Activated T-cell treated with anti-CD3 and anti-CD28 coated beads for 48 hours (primary cell): ENCODE measurements around the gene USP20.
A peak's percentile ranks its signal among the peaks of the same experiment; 100 is the strongest.

Source experiments
- DNase-seq: peaks from one replicate; pipeline ENCODE4 v3.0.0-alpha.2; 2020; ENCODE audit warnings: low read depth

The USP20 gene

DNA sequence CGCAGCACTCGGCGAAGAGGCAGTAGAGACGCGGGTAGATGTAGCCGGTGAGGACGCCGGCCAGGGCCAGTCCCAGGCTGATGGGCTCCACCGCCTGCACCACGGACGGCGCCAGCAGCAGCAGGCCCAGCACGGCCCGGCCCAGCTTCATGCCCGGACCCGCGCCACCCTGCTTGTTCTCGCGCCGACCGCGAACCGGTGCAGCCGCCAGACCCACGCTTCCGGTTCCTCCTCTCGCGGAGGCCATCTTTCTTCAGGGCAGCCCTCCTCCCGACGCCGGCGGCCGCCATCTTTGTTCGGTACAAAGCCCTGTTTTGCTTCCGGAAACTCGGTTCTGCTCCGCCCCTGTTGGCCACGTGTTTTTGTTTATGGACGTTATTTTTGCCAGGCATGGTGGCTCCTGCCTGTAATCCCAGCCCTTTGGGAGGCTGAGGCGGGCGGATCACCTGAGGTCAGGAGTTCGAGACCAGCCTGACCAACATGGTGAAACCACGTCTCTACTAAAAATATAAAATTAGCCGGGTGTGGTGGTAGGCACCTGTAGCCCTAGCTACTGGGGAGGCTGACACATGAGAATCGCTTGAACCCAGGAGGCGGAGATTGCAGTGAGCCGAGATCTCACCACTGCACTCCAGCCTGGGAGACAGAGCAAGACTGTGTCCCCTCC is 11.2 kb upstream of the USP20 start, which contains the start of gene TOR1A:
Gene TOR1A (minus strand): TSS at position 202 of the 667 bp plus-strand sequence. CDS start 51 bp downstream, at position 151.
- DNase-seq: peak; percentile 90

DNA sequence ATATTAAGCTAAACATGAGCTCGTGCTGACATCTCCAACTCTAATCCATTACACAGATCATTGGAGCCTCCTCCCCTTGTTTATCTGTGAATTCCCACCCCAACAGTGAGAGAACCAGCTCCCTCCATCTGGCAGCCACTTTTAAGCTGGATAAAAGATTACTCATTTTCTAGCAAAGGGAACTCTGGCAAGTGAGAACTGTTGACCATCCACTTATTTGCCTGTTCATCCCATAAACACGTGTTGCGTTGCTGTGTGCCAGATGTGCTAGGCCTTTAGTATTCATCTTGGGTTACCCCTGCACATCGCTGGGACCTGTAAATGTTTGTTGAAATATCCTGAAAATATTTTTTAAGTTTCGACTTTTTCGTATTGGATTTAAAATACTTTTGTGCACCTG is 8.9 kb upstream of the USP20 start:
- DNase-seq: no peak

DNA sequence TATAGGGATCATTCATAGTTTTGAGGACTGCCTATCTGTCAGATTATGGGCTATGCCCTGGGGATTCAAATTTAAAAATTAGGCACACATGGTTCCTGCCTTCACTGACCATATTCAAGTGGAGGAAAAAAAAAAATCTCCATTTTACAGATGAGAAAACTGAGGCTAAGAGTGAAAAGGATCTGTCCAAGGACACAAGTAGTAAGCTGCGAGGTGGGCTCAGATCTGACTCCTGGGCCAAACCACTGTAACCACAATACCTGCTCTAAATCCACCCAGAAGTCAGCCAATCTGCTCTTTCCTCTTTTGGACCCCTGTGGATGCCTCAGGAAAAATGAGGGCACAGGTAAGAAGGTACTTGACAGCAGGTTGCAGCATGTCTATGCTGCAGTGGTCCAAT is 8.5 kb upstream of the USP20 start:
- DNase-seq: no peak

DNA sequence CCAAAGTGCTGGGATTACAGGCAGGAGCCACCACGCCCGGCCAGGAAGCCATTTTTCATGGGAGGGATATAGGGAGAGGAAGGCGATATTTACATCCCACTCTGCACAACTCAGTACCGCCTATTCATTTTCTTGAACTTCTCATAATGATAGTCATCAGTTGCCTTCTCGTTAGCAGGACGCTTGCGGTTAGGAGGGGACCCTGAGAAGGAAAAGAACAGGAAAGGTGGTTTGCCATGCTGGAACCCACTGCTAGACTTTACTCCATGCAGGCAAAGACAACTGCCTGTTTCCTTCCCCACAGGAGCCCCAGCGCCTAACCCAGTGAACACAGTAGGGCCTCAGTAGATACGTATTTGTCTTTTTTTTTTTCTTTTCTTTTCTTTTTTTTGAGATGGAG is 7.2 kb upstream of the USP20 start:
- no peak for DNase-seq

DNA sequence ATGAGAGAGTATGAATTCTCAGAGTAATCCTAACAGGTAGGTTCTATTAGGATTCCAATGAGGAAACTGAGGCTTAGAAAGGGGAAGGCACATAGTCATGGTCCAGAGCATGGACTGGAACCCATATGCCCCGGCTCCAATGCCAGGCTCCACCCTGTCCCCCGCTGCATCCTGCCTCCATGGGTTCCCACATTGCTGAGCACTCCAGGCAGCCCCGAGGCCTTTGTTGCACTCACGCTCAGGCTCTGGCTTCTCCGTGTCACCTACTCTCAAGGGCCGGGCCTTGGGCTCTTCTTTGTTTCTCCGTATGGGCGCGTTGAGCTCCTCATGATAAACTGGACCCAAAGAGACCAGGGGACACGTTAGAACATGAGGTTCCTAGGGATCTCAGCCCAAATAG is 6.3 kb upstream of the USP20 start:
- no peak for DNase-seq

DNA sequence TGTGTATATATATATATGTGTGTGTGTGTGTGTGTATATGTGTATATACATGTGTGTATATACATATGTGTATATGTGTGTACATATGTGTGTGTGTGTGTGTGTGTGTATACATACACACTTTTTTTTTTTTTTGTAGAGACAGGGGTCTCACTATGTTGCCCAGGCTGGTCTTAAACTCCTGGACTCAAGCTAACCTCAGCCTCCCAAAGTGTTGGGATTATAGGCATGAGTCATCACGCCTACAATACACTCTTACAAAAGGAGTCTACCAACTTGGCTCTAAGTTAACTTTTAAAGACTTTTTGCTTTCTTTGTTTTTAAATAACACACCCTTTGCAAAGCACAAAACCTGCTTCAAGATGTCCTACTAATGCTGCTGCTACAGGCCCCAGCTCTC is 2.3 kb upstream of the USP20 start:
- no peak for DNase-seq

DNA sequence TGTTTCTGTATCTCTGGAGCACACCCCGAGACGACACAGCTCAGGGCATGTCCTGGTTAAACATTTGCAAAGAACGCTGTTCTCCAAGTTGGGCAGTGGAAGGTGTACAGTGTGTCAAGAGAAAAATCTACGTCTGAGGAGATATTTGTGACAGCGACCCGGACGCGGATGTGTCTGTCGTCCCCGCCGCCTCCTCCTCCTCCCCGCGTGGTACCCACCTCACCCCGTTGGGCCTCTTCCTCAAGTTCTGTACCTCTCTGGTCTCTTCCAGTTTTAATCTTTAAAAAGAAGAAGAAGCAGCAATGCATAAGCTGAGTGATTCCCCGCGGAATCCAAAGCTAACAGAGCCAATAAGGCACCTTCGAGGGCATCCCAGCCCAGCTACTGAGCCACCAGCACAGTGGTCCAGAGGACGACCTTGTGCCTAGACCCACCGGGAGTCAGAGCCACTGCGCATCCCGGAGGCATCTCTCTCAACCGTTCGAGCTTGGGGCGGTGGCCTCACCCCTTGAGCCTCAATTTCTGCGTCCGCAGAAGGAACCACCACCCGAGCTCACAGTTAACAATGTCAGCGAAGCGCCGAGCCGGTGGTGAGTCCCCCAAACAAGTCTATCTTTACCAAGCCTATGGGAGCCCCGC is 650 bp upstream of the USP20 start:
- no peak for DNase-seq

DNA sequence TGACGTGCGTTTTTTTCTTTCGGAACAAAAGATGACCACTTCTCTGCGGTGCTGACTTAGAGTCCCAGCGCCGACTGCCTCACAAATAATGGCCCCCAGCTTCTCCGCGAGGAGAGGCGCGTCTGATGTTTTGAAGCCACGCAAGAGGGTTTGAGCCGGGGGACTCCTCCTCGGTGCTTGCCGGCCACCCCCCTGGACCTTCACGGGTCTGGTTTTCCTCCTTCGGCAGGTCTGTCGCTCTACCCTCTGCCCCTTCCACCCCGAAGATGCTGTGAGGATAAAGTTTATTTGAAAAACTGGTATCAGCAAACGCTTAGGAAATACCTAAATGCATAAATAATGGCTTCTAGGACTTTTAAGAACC is 584 bp downstream of the USP20 start:
- DNase-seq: no peak

DNA sequence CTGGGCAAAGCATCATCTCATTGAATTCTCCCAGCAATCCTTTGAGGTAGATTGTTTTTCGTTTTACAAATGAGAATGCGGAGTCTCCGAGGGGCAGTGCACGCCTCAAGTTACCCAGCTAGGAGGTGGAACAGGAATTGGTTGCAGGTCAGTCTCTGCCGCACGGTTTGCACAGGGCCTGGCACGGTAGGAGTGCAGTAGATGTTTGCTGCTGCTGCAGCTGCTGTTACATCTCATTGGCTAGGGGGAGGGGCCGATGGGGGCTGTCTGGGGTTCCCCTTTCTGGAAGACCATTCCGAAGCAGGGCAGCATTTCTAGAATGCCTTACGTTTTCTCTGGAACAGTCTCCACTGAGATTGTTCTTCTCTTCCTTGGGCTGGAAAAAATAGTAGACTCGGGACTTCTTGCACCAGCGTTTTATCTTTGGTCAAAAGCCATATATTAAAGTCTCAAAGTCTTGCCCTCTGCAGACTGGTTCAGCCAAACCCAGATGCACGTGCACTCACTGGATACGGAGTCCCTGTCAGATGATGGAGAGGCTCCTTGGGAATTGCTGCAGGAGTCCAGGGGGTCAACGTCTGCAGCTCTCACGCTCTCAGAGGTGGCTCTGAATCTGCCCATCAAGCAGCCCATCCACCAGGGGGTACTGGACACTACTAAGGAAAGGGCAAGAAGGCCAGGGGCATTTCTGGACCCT is 1.2 kb downstream of the USP20 start:
- no peak for DNase-seq

DNA sequence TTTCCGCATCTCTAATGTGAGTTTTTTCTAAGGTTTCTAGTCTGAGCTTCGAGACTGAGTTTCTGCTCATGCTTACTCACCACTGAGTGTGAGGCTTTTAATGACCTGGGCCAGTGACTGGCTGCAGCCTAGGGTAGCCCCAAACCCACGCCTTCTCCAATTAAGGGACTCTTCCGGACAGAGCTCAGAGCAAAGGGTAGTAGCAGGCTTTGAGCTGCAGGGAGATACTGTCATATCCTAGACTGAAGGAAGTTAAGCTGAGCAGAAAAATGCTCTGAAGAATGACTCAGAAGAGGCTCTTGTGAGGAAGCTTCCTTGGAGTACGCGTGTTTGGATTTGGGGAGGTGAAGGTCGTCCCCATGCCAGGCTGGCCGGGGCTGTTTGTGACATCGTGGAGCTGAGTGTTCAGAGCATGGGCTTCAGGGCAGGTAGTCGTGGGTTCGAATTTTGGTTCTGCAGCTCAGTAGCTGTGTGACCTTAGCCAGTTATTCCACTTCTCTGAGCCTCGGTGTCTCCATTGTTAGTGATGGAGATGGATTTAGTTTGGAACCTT is 3.5 kb downstream of the USP20 start:
- DNase-seq: peak; percentile 36

DNA sequence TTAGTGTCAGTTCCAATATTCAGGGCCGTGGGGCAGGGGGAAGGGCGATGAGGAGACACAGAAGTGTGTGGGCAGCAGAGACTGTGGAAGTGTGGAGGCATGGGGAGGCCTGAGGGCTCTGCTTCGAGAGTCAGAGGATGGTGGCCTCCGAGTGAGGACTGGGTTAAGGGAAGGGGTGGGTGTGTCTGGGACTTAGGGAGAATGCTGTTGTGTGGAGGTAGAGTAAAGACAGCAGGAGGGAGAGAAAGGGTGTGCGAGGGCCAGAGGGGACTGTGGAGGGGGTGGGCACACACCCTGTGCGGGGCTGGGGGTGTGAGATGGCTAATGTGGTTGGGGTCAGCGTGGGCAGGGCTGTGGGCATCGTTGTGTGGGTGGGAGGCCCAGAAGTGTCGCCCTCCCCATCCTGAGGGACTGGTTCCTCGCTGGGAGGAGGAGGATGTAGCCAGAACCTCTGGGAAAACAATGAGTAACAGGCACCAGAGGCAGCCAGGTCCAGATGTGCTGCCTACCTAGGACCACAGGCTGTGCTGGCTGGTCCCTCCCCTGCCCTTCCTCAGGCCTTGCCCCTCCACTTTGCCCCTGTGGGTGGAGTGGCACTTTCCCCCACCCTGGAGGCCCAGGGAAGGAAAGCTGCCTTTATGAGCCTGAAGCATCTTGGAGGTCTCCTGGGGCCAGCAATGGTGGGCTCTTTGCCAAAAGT is 4.2 kb downstream of the USP20 start:
- no peak for DNase-seq

DNA sequence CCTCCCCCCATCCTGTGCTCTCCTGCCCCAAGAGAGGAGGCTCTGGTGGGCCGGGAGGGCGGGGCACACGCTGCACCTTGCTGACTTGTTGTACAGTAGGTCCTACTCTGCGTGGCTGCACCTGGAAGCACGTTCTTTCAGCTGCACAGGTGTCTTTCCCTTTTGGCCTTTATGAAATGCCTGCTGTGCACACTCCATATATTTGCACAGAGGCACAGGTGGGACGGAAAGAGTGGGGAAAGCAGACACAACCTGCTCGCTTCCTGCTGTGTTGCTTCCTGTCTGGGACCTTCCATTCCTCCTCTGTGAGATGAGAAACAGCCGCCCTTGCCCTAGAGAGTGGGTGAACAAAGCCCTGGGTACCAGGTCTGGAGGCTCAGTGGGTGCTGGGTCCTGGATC is 4.8 kb downstream of the USP20 start:
- DNase-seq: no peak

DNA sequence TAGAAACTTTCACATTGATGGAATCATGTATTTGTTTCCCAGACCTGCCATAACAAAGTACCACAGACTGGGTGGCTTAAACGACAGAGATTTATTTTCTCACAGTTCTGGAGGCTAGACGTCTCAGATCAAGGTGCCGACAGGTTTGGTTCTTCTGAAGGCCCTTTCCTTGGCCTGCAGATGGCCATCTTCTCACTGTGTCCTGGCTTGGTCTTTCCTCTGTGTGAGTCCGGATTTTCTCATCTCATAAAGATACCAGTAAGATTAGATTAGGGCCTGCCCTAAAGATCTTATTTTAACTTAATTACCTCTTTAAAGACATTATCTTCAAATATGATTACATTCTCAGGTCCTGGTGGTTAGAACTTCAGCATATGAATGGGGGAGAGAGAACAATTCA is 5.8 kb downstream of the USP20 start:
- no peak for DNase-seq

DNA sequence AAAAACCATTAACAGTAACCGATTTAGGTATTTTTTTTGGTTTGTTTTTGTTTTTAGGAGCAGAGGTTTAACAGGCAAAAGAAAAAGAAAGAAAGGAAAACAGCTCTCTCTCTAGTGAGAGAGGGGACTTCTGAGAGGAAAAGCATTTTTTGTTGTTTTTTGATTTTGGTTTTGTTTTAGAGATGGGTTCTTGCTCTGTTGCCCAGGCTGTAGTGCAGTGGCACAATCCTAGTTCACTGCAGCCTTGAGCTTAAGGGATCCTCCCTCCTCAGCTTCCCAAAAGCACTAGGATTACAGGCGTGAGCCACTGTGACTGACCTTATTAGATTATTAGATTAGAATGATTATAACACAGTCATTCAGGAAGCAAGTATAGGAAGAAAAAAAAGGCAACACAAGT is 10.1 kb downstream of the USP20 start:
- no peak for DNase-seq

DNA sequence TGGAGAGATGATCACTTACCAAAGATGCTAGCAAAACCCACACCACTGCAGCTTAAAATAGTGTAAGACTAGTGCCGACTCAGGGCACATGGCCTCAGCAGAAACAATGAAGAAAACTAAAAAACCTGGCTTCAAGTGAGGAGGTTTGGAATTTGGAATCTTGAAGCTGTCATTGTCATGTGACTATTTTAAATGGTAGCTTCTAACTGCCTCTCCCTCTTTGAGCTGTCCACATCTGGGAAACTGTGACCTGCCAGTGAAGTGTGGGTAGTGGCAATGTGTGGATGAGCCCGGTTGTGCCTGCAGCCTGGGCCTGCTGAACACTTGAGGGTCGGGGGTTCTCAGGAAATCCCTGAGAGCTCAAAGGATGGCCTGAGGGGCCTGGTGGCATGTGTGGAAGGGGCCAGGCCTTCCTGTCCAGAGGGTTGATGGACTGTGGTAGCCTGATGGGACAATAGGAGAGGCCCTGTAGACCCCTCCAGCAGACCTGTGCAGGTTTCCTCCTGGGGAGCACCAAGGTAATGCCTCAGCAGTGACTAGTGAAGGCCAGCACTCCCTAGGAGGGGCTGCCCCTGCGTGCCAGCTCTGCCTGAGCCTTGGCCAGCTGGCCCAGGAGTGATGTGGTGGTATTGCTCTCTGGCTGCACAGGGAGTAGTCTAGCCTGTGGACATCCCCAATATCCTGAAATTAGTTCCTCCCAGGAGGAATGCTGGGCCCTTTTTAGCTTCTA is 13.6 kb downstream of the USP20 start:
- no peak for DNase-seq

DNA sequence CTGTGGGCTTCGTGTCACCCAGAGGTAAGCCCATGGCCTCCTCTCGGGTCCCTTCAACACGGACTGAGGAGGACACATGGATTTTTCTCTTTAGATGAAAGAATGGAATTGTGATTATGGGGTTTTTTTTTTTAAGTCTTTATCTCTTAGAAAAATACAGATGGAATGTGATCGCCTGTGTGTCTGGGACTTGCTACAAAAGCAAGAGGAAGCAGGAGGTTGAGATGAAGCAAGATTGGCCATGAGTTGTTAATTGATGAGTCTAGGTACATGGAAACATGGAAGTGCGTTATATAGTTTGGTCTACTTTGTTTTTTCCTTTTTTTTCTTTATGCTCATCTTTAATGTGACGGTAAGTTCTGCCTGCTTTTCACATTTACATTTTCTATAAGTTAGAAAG is 14.6 kb downstream of the USP20 start:
- no peak for DNase-seq

DNA sequence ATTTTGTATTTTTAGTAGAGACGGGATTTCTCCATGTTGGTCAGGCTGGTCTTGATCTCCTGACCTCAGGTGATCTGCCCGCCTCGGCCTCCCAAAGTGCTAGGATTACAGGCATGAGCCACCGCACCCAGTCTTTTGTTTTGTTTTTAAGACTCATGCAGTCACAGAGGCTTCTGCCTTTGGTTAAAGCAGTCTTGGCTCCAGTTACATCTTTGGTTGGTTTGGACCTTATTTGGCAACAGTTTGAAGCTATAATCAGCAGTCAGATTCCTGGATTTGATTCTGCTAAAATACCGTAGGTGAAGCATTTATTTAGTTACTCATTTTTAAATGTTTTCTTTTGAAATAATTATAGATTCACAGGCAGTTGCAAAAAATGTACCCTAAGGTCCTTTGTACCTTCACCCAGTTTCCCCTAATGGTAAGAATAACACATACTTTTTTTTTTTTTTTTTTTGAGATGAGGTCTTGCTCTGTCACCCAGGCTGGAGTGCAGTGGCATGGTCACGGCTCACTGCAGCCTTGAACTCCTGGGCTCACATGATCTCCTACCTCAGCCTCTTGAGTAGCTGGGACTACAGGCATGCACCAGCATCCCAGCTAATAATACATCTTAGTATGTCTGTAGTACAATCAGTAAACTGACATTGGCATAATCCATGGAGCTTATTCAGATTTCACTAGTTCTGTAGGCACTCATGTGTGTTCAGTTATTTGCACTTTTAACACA is 15.7 kb downstream of the USP20 start:
- DNase-seq: no peak

DNA sequence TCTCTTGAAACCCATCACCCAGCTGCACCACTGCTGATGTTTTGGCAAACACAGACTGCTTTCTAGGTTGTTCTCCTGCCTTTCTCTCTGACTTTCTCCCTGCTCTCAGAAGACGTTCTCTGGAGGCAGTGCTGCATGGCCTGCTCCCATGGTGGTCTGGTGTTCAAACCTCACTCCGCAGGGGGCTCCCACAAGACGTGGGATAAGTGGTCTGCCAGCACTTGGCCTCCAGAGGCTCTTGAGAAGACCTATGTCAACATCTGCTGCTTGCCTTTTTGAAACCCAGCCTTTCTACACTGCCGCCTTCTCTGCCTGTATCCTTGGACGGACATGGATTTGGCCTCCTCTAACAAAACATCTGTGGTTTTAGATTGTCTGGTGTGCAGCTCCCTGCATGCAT is 16.6 kb downstream of the USP20 start:
- DNase-seq: no peak

DNA sequence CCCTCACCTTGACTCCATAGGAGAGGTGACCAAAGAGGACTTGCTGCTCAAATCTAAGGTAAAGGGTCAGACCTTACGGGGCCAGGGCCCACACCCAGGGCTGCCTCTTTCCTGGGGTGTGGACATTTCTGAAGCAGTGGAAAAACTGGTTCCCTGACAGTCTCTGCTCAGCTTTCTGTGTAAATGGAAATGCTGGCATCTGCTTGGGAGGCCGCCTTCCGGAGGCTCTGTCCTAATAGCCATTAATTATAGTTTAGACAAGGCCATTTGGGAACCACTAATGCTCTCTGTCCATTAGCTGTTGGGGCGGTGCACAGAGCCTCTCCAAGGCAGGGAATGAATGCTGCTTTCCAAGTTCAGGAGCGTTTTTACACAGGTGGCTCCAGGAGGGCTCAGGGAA is 17.3 kb downstream of the USP20 start:
- no peak for DNase-seq

DNA sequence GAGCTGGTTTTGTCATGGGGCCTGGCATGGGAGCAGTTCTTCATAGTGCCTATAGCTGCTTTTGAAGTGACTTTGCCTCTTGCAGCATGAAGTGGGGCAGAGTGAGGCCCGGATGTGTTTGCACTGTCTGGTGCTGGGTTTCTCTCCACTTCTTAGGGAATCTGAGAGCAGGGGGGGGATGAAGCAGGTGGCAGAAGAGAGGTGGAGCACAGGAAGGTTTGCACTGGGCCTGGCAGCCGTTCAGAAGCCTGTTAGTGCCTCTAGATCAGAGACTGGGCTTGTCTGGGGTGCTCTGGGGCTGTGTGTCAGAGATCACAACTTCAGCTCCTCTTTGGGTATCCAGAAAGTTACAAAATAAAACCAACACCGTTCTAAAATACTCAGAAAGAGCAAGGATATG is 18.4 kb downstream of the USP20 start:
- DNase-seq: no peak

DNA sequence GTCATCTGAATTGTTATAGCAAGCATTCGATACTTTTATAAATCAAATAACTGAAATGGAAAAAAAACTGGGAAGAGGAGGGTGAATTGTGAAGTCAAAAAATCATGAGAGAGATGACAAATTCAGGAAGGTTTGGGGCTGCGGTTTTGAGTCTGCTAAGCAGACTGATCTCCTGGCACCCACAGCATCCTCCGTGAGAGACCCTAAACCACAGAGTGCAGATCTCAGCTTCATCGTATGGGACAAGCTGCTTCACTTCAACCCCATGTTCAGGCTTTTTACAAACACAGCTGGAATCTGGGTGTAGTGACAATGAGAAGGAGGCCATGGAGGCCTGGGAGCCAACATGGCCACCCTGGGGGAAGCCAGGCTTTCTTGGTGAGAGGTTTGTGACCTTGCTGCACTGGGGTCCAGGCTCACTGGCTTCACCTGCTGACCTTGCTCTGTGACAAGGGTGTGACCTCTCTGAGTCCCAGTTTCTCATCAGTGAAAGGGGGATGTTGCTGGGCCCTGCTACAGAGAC is 19.4 kb downstream of the USP20 start:
- no peak for DNase-seq
